Loucy (cell line): ENCODE data around the gene XRCC2.

ENCODE experiments used
- H2AFZ ChIP-seq: fragments of 200-600 bp; sonication (generic); 2 replicates; pipeline ENCODE4 v1.6.0; 2016; ENCODE audit warnings: antibody characterized with exemption, mild to moderate bottlenecking, low read length, moderate library complexity
- H3F3A ChIP-seq: fragments of 200-600 bp; 2 replicates; pipeline ENCODE4 v1.6.0; 2016; ENCODE audit warnings: antibody characterized with exemption, low read depth, mild to moderate bottlenecking
- H3K27me3 ChIP-seq: fragments of 200-600 bp; sonication (generic); 2 replicates; pipeline ENCODE4 v1.6.1; 2014; ENCODE audit warnings: low read length, mild to moderate bottlenecking; ENCODE audit not compliant: insufficient read depth, poor library complexity, severe bottlenecking
- H3K36me3 ChIP-seq: fragments of 200-600 bp; sonication (generic); 2 replicates; pipeline ENCODE4 v1.6.1; 2016; ENCODE audit warnings: low read length; ENCODE audit not compliant: insufficient read depth
- H3K4me1 ChIP-seq: fragments of 200-600 bp; sonication (generic); 2 replicates; pipeline ENCODE4 v1.5.1; 2014; ENCODE audit warnings: low read length, mild to moderate bottlenecking; ENCODE audit not compliant: insufficient read depth, poor library complexity, severe bottlenecking
- H3K4me2 ChIP-seq: fragments of 200-600 bp; sonication (generic); 2 replicates; pipeline ENCODE4 v1.6.0; 2014; ENCODE audit warnings: antibody characterized with exemption, low read length, low read depth, mild to moderate bottlenecking; ENCODE audit not compliant: poor library complexity, severe bottlenecking
- H3K4me3 ChIP-seq: fragments of 200-600 bp; sonication (generic); 2 replicates; pipeline ENCODE4 v1.5.1; 2014; ENCODE audit warnings: low read length, mild to moderate bottlenecking, mixed read lengths; ENCODE audit not compliant: poor library complexity, severe bottlenecking
- H3K79me2 ChIP-seq: fragments of 200-600 bp; sonication (generic); 2 replicates; pipeline ENCODE4 v1.6.1; 2014; ENCODE audit warnings: low read length; ENCODE audit not compliant: insufficient read depth
- H3K9ac ChIP-seq: fragments of 200-600 bp; sonication (generic); 2 replicates; pipeline ENCODE4 v1.6.0; 2014; ENCODE audit warnings: mild to moderate bottlenecking, low read depth, low read length, moderate library complexity; ENCODE audit not compliant: poor library complexity, severe bottlenecking
- H3K9me2 ChIP-seq: fragments of 200-600 bp; sonication (generic); replicated peaks from 2 replicates; pipeline ENCODE4 v1.6.1; 2016; ENCODE audit warnings: low read depth, low read length, mixed read lengths
- H3K9me3 ChIP-seq: fragments of 200-600 bp; sonication (generic); 2 replicates; pipeline ENCODE4 v1.6.1; 2014; ENCODE audit warnings: mild to moderate bottlenecking, antibody characterized with exemption, low read length, low read depth; ENCODE audit not compliant: insufficient read depth
- H4K20me1 ChIP-seq: fragments of 200-600 bp; sonication (generic); 2 replicates; pipeline ENCODE4 v1.6.0; 2014; ENCODE audit warnings: antibody characterized with exemption, low read length, mild to moderate bottlenecking; ENCODE audit not compliant: insufficient read depth, poor library complexity, severe bottlenecking
- CTCF ChIP-seq: fragments of 200-600 bp; sonication (generic); conservative IDR thresholded peaks from 2 replicates; pipeline ENCODE4 v1.5.1; 2014; ENCODE audit warnings: mild to moderate bottlenecking, antibody characterized with exemption, low read length
- EZH2phosphoT487 ChIP-seq: fragments of 200-600 bp; IDR thresholded peaks from 2 replicates; pipeline ENCODE4 v1.6.1; 2018; ENCODE audit warnings: antibody characterized with exemption, mild to moderate bottlenecking, moderate library complexity, borderline replicate concordance

XRCC2 gene

GRCh38 chr7:152673897-152674296, 2.0 kb downstream of the XRCC2 start:
- Histone ChIP-seq H3K9me3 (no peaks in the 10 kb centered on the region), H3K4me2 (peak overlapping the region; percentile 45), H3K9me2 (no peaks in the 10 kb centered on the region), H3K36me3 (no peaks in the 10 kb centered on the region), H3K27me3 (no peaks in the 10 kb centered on the region), H3K79me2 (peaks cover 66% of the 10 kb centered on the region), H4K20me1 (peaks cover 24% of the 10 kb centered on the region), H3K4me3 (peak overlapping the region; percentile 42), H3K9ac (peak overlapping the region; percentile 30), H3F3A (no peaks in the 10 kb centered on the region), H2AFZ (no peak overlapping the region), H3K4me1 (peaks cover 25% of the 10 kb centered on the region)
- TF ChIP-seq CTCF (no peak), EZH2phosphoT487 (no peak)

- Histone ChIP-seq H3K79me2 (peaks cover 70% of the 10 kb centered on the region), H2AFZ (no peak overlapping the region), H3K9me3 (no peaks in the 10 kb centered on the region), H3K9me2 (no peaks in the 10 kb centered on the region), H3K4me3 (peak overlapping the region; percentile 40), H3K4me1 (peaks cover 25% of the 10 kb centered on the region), H3K36me3 (peaks cover 5% of the 10 kb centered on the region; the same call in 1 of the 2 replicates), H3K4me2 (peak overlapping the region; percentile 44), H4K20me1 (peaks cover 24% of the 10 kb centered on the region), H3K27me3 (no peaks in the 10 kb centered on the region), H3K9ac (no peak overlapping the region), H3F3A (no peaks in the 10 kb centered on the region)
- TF ChIP-seq CTCF (no peak), EZH2phosphoT487 (no peak)
Observed at GRCh38 chr7:152672626-152673025, 3.3 kb downstream of the XRCC2 start.

GRCh38 chr7:152669758-152670157, 6.2 kb downstream of the XRCC2 start:
- Histone ChIP-seq H3K9ac (no peak overlapping the region), H4K20me1 (peaks cover 16% of the 10 kb centered on the region), H3K9me2 (no peaks in the 10 kb centered on the region), H3K4me3 (no peak overlapping the region), H3K9me3 (no peaks in the 10 kb centered on the region), H3K79me2 (peaks cover 78% of the 10 kb centered on the region), H3F3A (no peaks in the 10 kb centered on the region), H3K36me3 (peaks cover 5% of the 10 kb centered on the region; the same call in 1 of the 2 replicates), H3K4me2 (no peak overlapping the region), H3K27me3 (no peaks in the 10 kb centered on the region), H2AFZ (no peak overlapping the region), H3K4me1 (peaks cover 12% of the 10 kb centered on the region)
- no peak for TF ChIP-seq CTCF
- no peak for TF ChIP-seq EZH2phosphoT487
